Osteoblast (primary cell): ENCODE results near the gene ASCC3. TPM values are rescaled to one million over a fixed set of nuclear protein-coding genes. Genes with fewer than 3 reads are reported as not detected.

Experiments
- DNase-seq: peaks from one replicate; pipeline ENCODE4 v3.0.0; 2011; ENCODE audit warnings: low spot score, mixed read lengths; ENCODE audit not compliant: insufficient read length; ENCODE audit errors: missing footprints
- H2AFZ ChIP-seq: 2 replicates; pipeline ENCODE4 v1.6.0; 2011; ENCODE audit warnings: mild to moderate bottlenecking, low read length
- H3K27ac ChIP-seq: 2 replicates; pipeline ENCODE4 v1.5.1; 2011; ENCODE audit warnings: mild to moderate bottlenecking, low read depth, low read length, moderate library complexity
- H3K27me3 ChIP-seq: 2 replicates; pipeline ENCODE4 v1.6.0; 2012; ENCODE audit warnings: mild to moderate bottlenecking, control low read depth, inconsistent platforms, low read length, moderate library complexity; ENCODE audit not compliant: insufficient read depth
- H3K36me3 ChIP-seq: 2 replicates; pipeline ENCODE4 v1.5.1; 2011; ENCODE audit warnings: mild to moderate bottlenecking, low read length, control low read depth, moderate library complexity; ENCODE audit not compliant: insufficient read depth
- H3K4me1 ChIP-seq: 2 replicates; pipeline ENCODE4 v1.5.1; 2011; ENCODE audit warnings: mild to moderate bottlenecking, low read length, control low read depth, moderate library complexity; ENCODE audit not compliant: insufficient read depth
- H3K4me2 ChIP-seq: 2 replicates; pipeline ENCODE4 v1.6.0; 2011; ENCODE audit warnings: mild to moderate bottlenecking, low read length; ENCODE audit not compliant: insufficient read depth
- H3K4me3 ChIP-seq: fragments of 200-600 bp; sonication (generic); 3 replicates; pipeline ENCODE4 v1.5.1; 2012; ENCODE audit warnings: mild to moderate bottlenecking, low read length, inconsistent platforms; ENCODE audit not compliant: insufficient read depth
- H3K79me2 ChIP-seq: 2 replicates; pipeline ENCODE4 v1.6.0; 2012; ENCODE audit warnings: mild to moderate bottlenecking, low read length, control low read depth, inconsistent platforms; ENCODE audit not compliant: insufficient read depth
- H3K9me3 ChIP-seq: 2 replicates; pipeline ENCODE4 v1.5.1; 2011; ENCODE audit warnings: low read depth, low read length, control low read depth
- H4K20me1 ChIP-seq: 2 replicates; pipeline ENCODE4 v1.6.0; 2012; ENCODE audit warnings: mild to moderate bottlenecking, low read length, control low read depth; ENCODE audit not compliant: insufficient read depth
- CTCF ChIP-seq: IDR thresholded peaks from 2 replicates; pipeline ENCODE4 v1.5.1; 2011; ENCODE audit warnings: mild to moderate bottlenecking, low read depth, low read length, moderate library complexity; ENCODE audit errors: extremely low read depth
- total RNA-seq: library from RNA; depleted of rRNA; stranded (reverse); fragments of >200 nt; gene quantifications from 2 replicates; pipeline ENCODE4 v1.2.3, GENCODE V29; 2012

ASCC3 gene
- total RNA-seq, 1 donor = 68.8 TPM

GRCh38 chr6:100575921-100576320, 305.2 kb downstream of the ASCC3 start:
- no peak overlapping the region for H3K27ac ChIP-seq
- no peaks in the 10 kb centered on the region for H4K20me1 ChIP-seq
- H3K4me2 ChIP-seq = no peak overlapping the region
- H3K9me3 ChIP-seq = no peaks in the 10 kb centered on the region
- H3K4me3 ChIP-seq = no peak overlapping the region
- no peaks in the 10 kb centered on the region for H3K36me3 ChIP-seq
- no peak for TF ChIP-seq CTCF
- no peaks in the 10 kb centered on the region for H3K27me3 ChIP-seq
- H3K4me1 ChIP-seq = peaks cover 6% of the 10 kb centered on the region
- no peak overlapping the region for H2AFZ ChIP-seq
- no peaks in the 10 kb centered on the region for H3K79me2 ChIP-seq
- no peak for DNase-seq

GRCh38 chr6:100574836-100575235, 306.3 kb downstream of the ASCC3 start:
- no peak overlapping the region for H2AFZ ChIP-seq
- no peak for TF ChIP-seq CTCF
- H3K27ac ChIP-seq = no peak overlapping the region
- no peak overlapping the region for H3K4me3 ChIP-seq
- H3K9me3 ChIP-seq = no peaks in the 10 kb centered on the region
- no peak overlapping the region for H3K4me2 ChIP-seq
- H3K27me3 ChIP-seq = no peaks in the 10 kb centered on the region
- H4K20me1 ChIP-seq = no peaks in the 10 kb centered on the region
- peaks cover 6% of the 10 kb centered on the region for H3K4me1 ChIP-seq
- no peaks in the 10 kb centered on the region for H3K79me2 ChIP-seq
- no peak for DNase-seq
- H3K36me3 ChIP-seq = no peaks in the 10 kb centered on the region

- Histone ChIP-seq H3K4me2 (no peak overlapping the region), H3K4me1 (peaks cover 6% of the 10 kb centered on the region), H3K27me3 (no peaks in the 10 kb centered on the region), H3K27ac (no peak overlapping the region), H3K79me2 (no peaks in the 10 kb centered on the region), H2AFZ (no peak overlapping the region), H3K9me3 (no peaks in the 10 kb centered on the region), H3K36me3 (no peaks in the 10 kb centered on the region), H3K4me3 (no peak overlapping the region), H4K20me1 (no peaks in the 10 kb centered on the region)
- peak; percentile 64 for TF ChIP-seq CTCF
- DNase-seq = peak; percentile 54
Observed at GRCh38 chr6:100573166-100573565, 308.0 kb downstream of the ASCC3 start.

GRCh38 chr6:100568255-100568654, 312.9 kb downstream of the ASCC3 start:
- H3K27ac ChIP-seq = no peak overlapping the region
- H2AFZ ChIP-seq = no peak overlapping the region
- H3K4me1 ChIP-seq = peaks cover 3% of the 10 kb centered on the region
- no peak overlapping the region for H3K4me2 ChIP-seq
- H3K4me3 ChIP-seq = no peak overlapping the region
- no peaks in the 10 kb centered on the region for H3K27me3 ChIP-seq
- H3K79me2 ChIP-seq = no peaks in the 10 kb centered on the region
- DNase-seq = no peak
- H3K36me3 ChIP-seq = no peaks in the 10 kb centered on the region
- no peak for TF ChIP-seq CTCF
- no peaks in the 10 kb centered on the region for H4K20me1 ChIP-seq
- no peaks in the 10 kb centered on the region for H3K9me3 ChIP-seq
